ENCODE data around the gene TRMT2B.

The TRMT2B gene

DNA sequence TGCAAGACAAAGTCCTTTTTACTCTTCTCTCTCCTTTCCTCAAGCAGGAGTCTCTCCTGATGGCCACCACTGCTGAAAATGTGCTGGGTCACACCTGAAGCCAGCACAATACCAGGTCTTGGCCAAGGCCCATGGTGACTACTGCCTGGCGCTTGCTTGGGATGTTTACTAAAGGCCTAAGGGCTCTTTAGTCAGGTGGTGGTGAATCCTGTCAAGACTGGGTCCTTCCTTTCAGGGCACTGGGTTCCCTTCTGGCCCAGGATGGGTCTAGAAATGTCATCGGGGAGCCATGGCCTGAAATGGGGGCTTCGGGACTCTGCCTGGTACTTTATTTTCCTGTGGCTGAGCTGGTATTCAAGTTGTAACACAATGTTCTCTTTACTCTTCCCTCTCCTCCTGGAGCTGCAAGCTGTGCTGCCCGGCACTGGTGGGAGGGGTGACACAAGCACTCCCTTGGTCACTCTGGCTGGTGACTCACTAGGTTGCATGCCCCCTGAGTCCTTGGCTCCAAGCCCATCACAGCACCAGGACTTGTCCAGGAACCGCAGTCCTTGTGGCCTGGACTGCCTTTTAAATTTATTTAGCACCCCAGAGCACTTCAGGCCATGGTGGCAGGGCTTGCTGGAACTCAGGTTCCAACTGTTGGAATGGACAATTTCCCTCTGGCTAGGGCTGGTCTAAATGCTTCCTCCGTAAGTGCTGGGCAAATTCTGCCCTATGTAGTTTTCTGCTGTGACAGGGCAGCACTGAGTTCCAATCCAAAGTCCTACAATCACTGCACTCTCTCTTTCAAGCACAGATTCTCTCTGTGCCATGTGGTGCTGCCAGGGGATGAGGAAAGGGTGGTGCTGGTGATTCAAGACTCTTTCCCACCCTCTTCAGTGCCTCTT is 71.1 kb downstream of the TRMT2B start:
- TF ChIP-seq, protein P1, sequence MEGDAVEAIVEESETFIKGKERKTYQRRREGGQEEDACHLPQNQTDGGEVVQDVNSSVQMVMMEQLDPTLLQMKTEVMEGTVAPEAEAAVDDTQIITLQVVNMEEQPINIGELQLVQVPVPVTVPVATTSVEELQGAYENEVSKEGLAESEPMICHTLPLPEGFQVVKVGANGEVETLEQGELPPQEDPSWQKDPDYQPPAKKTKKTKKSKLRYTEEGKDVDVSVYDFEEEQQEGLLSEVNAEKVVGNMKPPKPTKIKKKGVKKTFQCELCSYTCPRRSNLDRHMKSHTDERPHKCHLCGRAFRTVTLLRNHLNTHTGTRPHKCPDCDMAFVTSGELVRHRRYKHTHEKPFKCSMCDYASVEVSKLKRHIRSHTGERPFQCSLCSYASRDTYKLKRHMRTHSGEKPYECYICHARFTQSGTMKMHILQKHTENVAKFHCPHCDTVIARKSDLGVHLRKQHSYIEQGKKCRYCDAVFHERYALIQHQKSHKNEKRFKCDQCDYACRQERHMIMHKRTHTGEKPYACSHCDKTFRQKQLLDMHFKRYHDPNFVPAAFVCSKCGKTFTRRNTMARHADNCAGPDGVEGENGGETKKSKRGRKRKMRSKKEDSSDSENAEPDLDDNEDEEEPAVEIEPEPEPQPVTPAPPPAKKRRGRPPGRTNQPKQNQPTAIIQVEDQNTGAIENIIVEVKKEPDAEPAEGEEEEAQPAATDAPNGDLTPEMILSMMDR (IDR thresholded peaks at IDR 0.05; ENCODE audit: extremely low read depth, insufficient read depth, missing control alignments), result no peak
- DNase-seq (ENCODE audit: low spot score), result no peak
- in situ Hi-C loops (cut with MboI; ENCODE audit: low pct_unique_long_range_greater_than_20kb, low sequenced_read_pairs, unreplicated experiment), result no loop called here

DNA sequence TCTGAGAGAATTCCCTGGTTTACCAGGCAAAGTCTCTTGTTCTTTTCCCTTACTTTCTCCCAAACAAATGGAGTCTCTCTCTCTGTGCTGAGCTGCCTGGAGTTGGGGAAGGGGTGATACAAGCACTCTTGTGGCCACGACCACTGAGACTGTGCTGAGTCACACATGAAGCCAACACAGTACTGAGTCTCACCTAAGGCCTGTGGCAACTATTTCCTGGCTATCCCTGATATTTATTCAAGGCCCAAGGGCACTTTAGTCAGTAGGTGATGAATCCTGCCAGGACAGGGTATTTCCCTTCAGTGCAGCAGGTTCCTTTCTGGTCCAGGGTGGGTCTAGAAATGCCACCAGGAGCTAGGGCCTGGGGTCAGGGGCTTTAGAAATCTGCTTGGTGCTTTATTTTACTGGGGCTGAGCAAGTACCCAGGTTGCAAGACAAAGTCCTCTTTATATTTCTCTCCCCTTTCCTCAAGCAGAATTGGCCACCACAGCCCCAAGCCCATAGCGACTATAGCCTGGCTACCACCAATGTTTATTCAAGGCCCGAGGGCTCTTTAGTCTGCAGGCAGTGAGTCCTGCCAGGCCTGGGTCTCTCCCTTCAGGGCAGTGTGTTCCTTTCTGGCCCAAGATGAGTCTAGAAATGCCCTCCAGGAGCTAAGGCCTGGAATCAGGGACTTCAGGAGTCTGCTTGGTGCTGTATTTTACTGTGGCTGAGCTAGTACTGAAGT is 71.9 kb downstream of the TRMT2B start:
- in situ Hi-C loops (cut with MboI; ENCODE audit: low pct_unique_long_range_greater_than_20kb, low sequenced_read_pairs, unreplicated experiment), result no loop called here
- no peak for DNase-seq (ENCODE audit: low spot score)
- TF ChIP-seq, protein P1 (IDR thresholded peaks at IDR 0.05; ENCODE audit: extremely low read depth, insufficient read depth, missing control alignments), result no peak

DNA sequence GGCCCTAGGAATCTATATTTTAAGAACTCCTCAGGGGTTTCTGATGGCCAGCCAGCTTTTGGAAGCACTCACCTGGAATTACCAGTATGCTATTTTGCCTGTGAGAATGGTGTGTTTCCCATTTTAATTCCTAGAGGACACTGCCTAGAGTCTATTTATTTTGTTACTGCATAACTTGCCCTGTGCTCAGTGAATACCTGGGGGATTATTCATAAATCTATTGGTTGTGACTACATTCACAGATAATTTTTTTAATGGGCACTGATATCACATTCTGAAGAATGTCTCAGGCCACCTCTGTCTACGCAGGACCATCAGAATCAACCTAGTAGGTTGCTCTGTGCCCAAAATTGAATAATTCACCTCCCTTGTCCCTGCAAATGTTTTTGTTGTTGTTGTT is 75.7 kb downstream of the TRMT2B start:
- in situ Hi-C loops (cut with MboI; ENCODE audit: low pct_unique_long_range_greater_than_20kb, low sequenced_read_pairs, unreplicated experiment), result no loop called here
- TF ChIP-seq, protein P1 (IDR thresholded peaks at IDR 0.05; ENCODE audit: extremely low read depth, insufficient read depth, missing control alignments), result no peak
- DNase-seq (ENCODE audit: low spot score), result no peak

DNA sequence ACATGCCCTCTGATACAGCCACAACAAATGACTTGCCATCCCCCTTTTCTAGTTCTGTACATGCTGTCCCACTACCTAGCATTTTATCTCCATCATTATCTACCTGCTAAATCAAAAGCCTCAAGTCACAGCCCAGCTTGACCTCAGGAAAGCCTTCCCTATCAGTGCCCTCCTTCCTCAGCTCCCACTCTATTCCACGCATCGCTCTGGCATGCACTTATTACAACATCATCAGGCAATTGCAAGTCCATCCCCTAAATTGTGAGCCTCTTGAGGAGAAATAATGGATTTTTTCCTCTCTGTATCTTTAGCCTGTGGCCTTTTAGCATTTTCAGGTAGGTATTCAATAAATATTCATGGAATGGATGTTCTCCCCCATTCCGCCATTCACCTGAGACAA is 76.7 kb downstream of the TRMT2B start:
- TF ChIP-seq, protein P1 (IDR thresholded peaks at IDR 0.05; ENCODE audit: extremely low read depth, insufficient read depth, missing control alignments), result no peak
- no peak for DNase-seq (ENCODE audit: low spot score)
- in situ Hi-C loops (cut with MboI; ENCODE audit: low pct_unique_long_range_greater_than_20kb, low sequenced_read_pairs, unreplicated experiment), result no loop called here

DNA sequence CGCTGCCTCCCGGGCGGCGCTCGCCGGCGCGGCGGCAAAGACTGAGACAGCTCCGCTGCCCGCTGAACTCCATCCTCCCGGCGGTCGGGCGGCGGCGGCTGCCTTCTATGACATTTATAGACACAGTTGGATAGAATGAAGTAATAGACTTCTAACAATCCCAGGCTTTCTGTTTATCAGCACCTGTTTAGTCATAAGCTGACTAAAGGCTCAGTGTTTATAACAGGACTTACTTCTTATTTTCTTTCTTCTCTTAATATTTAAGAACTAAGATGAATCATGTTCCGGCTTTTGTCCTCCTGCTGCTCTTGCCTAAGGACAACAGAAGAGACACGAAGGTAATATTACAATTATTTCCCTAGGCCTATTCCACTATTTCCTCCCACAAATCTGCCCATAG is 78.5 kb downstream of the TRMT2B start:
- TF ChIP-seq, protein P1 (IDR thresholded peaks at IDR 0.05; ENCODE audit: extremely low read depth, insufficient read depth, missing control alignments), result no peak
- no peak for DNase-seq (ENCODE audit: low spot score)
- in situ Hi-C loops (cut with MboI; ENCODE audit: low pct_unique_long_range_greater_than_20kb, low sequenced_read_pairs, unreplicated experiment), result no loop called here

DNA sequence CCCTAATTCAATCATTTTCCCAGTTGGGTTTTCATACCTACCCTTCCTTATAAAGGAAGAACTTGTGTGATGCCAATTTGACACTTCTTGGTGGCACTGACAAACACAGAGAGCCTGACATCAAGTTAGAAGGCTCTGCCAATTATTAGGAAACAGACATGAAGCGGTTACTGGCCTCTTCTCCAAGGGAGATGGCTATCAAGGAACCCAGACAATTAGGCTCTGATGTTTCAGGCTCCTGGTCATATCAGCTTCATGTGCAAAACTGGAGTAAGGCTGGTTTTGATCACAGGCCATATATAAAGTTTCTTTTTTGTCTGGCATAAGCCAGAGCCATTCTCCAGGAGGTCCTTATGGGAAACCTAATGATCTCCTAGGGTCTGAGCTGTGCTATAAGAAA is 82.0 kb downstream of the TRMT2B start:
- TF ChIP-seq, protein P1 (IDR thresholded peaks at IDR 0.05; ENCODE audit: extremely low read depth, insufficient read depth, missing control alignments), result no peak
- in situ Hi-C loops (cut with MboI; ENCODE audit: low pct_unique_long_range_greater_than_20kb, low sequenced_read_pairs, unreplicated experiment), result no loop called here

More for the DNA sequence above, 82.0 kb downstream of the TRMT2B start:
- no peak for DNase-seq (ENCODE audit: low spot score)
